Left ventricle myocardium inferior (tissue), 1 donor: ENCODE data around the gene INSYN1. TPM values are rescaled to one million over a fixed set of nuclear protein-coding genes. Genes with fewer than 3 reads are reported as not detected.
A peak's percentile ranks its signal among the peaks of the same experiment; 100 is the strongest.

Source experiments
- DNase-seq: peaks from one replicate; pipeline ENCODE4 v3.0.0-alpha.2; 2020
- H3K27ac ChIP-seq: fragments of 200-600 bp; replicated peaks from 2 replicates; pipeline ENCODE4 v1.8.0; 2021
- H3K27me3 ChIP-seq: fragments of 200-600 bp; 2 replicates; pipeline ENCODE4 v1.8.0; 2021; ENCODE audit warnings: low read depth
- H3K36me3 ChIP-seq: fragments of 200-600 bp; 2 replicates; pipeline ENCODE4 v1.8.0; 2021
- H3K4me1 ChIP-seq: fragments of 200-600 bp; 2 replicates; pipeline ENCODE4 v1.8.0; 2021
- H3K4me3 ChIP-seq: fragments of 200-600 bp; 2 replicates; pipeline ENCODE4 v1.8.0; 2021; ENCODE audit warnings: mild to moderate bottlenecking, moderate library complexity
- H3K9me3 ChIP-seq: fragments of 200-600 bp; replicated peaks from 2 replicates; pipeline ENCODE4 v1.8.0; 2021
- intact Hi-C: fragments of 100-400 bp; cut with micrococcal nuclease; formaldehyde crosslinking; loops from one replicate; pipeline ENCODE4 v1.11.0; 2022
- total RNA-seq: library from RNA; stranded (reverse); fragmentation: NEBNext Ultra II Directional; extraction: Animal tissue kit (Norgen Biotek cat#: 25700); gene quantifications from one replicate; pipeline ENCODE4 v1.2.1, GENCODE V29; 2021
- TF ChIP-seq, protein P1 (sequence below): fragments of 200-600 bp; IDR thresholded peaks from 2 replicates; pipeline ENCODE4 v1.8.0; 2021; ENCODE audit warnings: antibody characterized with exemption, mild to moderate bottlenecking, borderline replicate concordance
- donor health status: DM: no; HTN: yes; CAD: no; lungs with severe emphysema.

INSYN1 gene
- total RNA-seq, 1 donor from 2014 or later: 121 TPM

DNA sequence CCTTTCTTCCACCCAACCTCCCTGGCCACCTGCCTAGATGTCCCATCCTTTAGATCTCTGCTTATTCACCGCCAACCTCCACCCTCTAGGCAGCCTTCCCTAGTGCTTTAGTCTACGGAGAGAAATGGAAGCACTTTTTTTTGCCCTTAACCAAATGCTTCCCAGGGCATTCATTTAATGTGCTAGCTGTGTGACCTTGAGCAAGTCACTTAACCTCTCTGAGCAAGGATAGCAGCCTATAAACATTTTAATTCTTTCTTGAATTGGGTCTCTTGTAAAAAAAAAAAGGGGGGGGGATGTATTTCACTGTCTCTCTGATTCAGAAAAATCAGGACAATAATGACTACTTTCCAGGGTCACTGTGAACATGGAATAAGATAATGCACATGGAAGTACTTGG is 3.2 kb upstream of the INSYN1 start:
- intact Hi-C loops: no loop called here
- DNase-seq: no peak
- peaks cover 32% of the 10 kb centered on the region for H3K4me1 ChIP-seq
- peaks cover 43% of the 10 kb centered on the region for H3K27me3 ChIP-seq
- H3K27ac ChIP-seq: no peak overlapping the region
- no peaks in the 10 kb centered on the region for H3K36me3 ChIP-seq
- H3K9me3 ChIP-seq: no peaks in the 10 kb centered on the region
- TF ChIP-seq, protein P1, sequence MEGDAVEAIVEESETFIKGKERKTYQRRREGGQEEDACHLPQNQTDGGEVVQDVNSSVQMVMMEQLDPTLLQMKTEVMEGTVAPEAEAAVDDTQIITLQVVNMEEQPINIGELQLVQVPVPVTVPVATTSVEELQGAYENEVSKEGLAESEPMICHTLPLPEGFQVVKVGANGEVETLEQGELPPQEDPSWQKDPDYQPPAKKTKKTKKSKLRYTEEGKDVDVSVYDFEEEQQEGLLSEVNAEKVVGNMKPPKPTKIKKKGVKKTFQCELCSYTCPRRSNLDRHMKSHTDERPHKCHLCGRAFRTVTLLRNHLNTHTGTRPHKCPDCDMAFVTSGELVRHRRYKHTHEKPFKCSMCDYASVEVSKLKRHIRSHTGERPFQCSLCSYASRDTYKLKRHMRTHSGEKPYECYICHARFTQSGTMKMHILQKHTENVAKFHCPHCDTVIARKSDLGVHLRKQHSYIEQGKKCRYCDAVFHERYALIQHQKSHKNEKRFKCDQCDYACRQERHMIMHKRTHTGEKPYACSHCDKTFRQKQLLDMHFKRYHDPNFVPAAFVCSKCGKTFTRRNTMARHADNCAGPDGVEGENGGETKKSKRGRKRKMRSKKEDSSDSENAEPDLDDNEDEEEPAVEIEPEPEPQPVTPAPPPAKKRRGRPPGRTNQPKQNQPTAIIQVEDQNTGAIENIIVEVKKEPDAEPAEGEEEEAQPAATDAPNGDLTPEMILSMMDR: no peak
- H3K4me3 ChIP-seq: no peak overlapping the region

DNA sequence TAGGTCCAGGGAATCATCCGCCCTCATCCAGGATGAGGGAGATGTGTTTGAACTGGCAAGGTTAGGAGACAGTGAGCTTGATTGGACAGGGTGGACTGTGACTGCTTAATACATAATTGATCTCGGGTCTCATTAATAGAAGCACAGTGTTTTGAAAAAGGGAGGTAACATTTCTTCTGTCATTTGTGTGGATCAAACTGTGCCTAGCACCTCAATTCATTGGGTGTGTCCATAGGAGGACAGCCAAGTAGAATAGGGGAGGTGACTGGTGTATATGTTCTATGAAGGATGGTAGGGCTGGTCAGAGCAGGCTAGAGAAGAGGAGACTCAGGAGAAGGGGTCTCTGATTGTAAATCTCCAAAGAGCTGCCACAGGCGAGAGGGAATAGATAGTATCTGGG is 2.8 kb upstream of the INSYN1 start:
- Histone ChIP-seq H3K4me1 (peaks cover 36% of the 10 kb centered on the region), H3K4me3 (no peak overlapping the region), H3K27me3 (peaks cover 48% of the 10 kb centered on the region), H3K27ac (no peak overlapping the region), H3K36me3 (no peaks in the 10 kb centered on the region), H3K9me3 (no peaks in the 10 kb centered on the region)
- TF ChIP-seq, protein P1: no peak
- intact Hi-C loops: no loop called here
- no peak for DNase-seq

GRCh38 chr15:73755481-73755880 is 2.3 kb upstream of the INSYN1 start:
- TF ChIP-seq, protein P1: no peak
- Histone ChIP-seq H3K4me3 (no peak overlapping the region), H3K4me1 (peaks cover 41% of the 10 kb centered on the region)

DNA sequence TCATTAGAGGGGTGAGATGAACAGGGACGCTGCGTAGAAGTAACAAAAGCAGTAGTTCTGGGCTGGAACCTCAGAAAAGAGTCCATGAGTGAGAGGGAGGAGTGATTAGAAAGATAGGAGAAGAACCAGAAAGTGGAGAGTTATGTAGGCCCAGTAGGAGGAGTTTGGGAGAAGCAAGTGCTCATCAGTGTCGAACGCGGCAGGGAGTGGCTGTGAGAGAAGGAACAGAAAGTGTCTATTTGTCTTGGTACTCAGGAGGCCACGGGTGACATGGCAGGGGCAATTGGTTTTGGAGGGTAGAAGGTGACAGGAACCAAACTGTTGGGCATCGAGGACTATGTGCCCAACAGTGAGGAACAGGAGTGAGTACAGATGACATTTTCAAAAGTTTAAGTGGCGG is 1.3 kb upstream of the INSYN1 start:
- H3K9me3 ChIP-seq: no peaks in the 10 kb centered on the region
- peaks cover 57% of the 10 kb centered on the region for H3K27me3 ChIP-seq
- TF ChIP-seq, protein P1: no peak
- DNase-seq: no peak
- intact Hi-C loops: no loop called here
- H3K36me3 ChIP-seq: no peaks in the 10 kb centered on the region
- peaks cover 45% of the 10 kb centered on the region for H3K4me1 ChIP-seq
- no peak overlapping the region for H3K27ac ChIP-seq
- H3K4me3 ChIP-seq: no peak overlapping the region

More at GRCh38 chr15:73755481-73755880, 2.3 kb upstream of the INSYN1 start:
- Histone ChIP-seq H3K27ac (no peak overlapping the region), H3K27me3 (peaks cover 49% of the 10 kb centered on the region), H3K36me3 (no peaks in the 10 kb centered on the region), H3K9me3 (no peaks in the 10 kb centered on the region)
- intact Hi-C loops: no loop called here
- DNase-seq: no peak

DNA sequence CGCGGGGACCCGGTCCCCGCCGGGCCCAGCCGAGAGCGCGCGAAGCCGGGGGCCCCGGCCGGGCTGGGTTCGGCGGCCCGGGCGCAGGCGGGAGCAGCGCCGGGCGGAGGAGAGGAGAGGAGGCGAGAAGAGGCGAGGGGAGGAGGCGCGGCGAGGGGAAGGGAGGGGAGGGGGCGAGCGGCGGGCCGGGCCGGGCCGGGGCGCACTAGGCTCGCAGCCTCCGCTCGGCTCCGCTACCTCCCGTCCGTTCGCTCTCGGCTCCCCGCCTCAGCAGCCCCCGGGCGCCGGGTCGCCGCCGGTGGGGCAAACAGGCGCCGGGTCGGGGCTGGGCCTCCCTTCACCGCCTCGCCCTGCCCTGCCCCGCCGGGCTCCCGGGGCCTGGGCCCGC is 351 bp downstream of the INSYN1 start:
- Histone ChIP-seq H3K9me3 (no peaks in the 10 kb centered on the region), H3K4me1 (peaks cover 36% of the 10 kb centered on the region), H3K36me3 (no peaks in the 10 kb centered on the region), H3K27ac (peak overlapping the region; percentile 78), H3K4me3 (peak overlapping the region; percentile 81), H3K27me3 (peaks cover 53% of the 10 kb centered on the region)
- TF ChIP-seq, protein P1: no peak
- intact Hi-C loops: no loop called here
- no peak for DNase-seq
